Kidney capillary endothelial cell (primary cell): Measurements from ENCODE around the gene PALM3.
A peak's percentile ranks its signal among the peaks of the same experiment; 100 is the strongest.
"Not testable (repeated sequence)": the region's sequence is repeated elsewhere in the genome, so short reads cannot be mapped to it uniquely, and the experiment has no call there.

Experiments
- DNase-seq: peaks from one replicate; pipeline ENCODE4 v3.0.0-alpha.2; 2018; ENCODE audit warnings: low spot score

Gene PALM3

DNA sequence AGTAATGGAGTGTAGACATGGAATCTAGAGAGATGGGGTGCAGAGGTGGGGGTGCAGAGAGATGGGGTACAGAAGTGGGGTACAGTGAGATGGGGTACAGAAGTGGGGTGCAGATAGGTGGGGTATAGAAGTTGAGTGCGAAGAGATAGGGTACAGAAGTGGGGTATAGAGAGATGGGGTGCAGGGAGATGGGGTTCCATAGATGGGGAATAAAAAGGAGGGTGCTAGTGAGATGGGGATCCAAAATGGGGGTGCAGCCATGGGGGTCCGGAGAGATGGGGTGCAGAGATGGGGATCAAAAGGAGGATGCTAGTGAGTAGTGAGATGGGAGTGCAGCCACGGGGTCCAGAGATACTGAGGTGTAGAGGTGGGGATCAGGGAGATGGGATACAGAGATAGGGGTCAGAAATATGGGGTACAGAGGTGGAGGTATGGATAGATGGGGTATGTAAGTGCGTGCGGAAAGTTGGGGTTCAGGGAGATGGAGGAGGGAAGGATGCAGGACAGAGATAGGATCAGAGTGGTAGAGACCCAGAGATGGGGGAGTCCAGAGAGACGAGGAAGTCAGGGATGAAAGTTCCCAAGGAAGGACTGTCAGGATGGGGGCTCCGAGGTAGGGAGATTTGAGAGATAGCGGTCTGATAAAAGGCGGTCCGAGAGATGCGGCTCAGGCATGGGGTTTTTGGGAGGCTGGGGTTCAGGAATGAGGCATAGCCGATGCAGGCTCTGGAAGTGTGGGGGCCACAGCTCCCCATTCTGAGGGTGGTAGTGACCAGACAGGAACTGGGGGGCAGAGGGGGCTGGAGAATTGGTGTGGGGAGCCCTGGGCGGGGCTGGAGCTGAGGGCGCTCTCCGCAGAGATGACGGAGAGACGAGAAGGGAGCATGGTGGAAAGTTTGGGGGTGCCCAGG, 3.4 kb downstream of the PALM3 start:
- no peak for DNase-seq

DNA sequence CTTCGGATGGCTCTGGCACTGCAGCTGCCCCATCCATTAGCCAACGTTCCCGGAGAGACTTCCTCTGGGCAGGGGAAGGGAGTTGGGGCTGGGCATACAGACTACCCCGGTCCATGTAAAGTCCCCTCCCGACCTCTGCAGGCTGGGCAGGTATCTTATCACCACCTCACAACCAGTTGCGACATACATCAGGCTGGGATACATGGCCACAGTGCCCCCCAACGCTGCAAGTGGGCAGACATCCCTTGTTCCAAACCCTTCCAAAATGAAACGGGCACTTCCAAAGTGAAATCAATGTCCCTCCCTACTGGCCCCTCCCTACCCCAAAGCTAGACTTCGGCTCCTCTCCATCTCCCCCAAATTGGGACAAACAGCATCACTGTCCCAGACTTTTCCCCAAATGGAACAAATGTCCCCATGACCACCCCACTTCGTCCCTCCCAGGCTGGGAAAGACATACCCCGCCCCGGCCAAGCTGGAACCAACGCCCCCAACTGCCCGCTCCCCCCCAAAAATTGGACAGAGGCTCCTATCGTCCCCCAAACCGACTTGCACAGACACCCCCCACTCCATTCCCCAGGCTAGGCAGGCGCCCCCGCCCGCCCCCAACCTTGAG, 5.0 kb downstream of the PALM3 start:
- no peak for DNase-seq

DNA sequence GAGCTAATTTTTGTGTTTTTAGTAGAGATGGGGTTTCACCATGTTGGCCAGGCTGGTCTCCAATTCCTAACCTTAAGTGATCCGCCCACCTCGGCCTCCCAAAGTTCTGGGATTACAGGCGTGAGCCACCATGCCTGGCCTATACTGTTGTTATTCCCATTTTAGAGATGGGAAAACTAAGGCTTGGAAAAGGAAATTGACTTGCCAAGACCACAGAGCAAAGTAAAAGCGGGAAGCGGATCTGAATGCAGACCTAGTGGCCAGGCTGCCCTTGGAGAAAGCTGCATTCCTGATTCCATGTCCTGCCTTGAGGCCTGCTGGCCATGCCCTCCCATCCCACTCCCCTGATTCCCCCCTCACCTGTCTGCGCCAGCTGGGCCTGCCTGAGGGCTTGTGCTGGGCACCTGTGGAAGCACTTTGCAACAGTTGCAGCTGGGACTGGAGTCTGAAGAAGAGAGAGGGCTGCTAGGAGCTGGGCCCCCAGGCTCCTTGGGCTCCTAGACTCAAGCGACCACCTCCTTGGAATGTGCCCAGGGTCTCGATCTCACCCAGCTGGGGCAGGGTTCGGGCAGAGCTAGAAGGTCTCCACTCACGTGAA, 5.7 kb downstream of the PALM3 start:
- DNase-seq: no peak

DNA sequence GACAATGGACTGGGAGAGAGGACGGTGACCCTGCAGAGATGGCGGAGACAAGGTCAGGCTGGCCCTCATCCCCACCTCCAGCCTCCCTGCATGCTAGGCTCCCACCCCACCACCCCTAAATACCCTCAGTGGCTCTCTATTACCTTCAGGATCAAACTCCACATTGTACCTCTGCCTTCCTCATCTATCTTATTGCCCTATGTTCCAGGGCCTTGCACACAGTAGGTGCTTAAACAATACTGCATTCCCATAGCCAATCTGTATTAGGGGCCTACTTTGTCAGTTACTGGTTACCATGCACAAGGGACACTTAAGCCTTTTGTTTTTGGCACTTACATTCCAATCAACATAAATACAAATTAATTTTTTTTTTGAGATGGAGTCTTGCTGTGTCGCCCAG, 6.5 kb downstream of the PALM3 start:
- DNase-seq: no peak

DNA sequence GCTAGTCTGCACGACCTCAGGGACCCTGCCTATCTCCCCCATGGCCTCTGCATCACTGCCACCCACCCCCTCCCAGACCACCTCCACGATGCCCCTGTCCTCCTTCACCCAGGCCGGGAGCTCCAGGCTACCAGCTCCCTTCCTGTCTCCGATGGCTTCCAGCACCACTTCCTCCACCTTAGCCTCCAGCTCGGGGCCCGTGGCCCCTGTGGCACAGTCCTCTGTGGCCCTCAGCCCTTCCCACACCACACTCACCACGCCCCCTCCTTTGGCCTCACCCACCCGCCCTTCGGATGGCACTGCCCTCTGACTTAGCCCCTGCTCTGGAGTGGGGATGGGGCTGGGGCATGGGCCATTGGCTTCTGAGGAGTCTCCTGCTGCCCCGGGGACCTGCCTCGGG, 7.2 kb downstream of the PALM3 start:
- DNase-seq: no peak

DNA sequence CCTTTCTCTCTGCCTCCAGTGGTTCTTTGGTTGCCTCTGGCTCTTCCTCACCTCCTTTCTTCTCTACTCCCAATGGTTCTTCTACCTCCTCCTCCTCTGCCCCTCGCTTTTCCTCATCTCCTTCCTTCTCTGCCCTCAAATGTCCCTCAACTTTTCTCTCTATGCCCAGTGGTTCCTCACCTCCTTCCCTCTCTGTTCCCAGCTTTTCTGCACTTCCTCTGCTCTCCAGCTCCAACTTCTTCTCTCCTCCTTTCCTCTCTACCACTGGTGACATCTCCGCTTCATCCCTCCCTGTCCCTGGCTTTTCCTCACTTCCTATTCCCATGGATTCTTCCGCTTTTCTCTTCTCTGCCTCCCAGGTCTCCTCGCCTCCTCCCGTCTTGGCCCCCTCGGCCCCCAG, 7.8 kb downstream of the PALM3 start:
- no peak for DNase-seq

DNA sequence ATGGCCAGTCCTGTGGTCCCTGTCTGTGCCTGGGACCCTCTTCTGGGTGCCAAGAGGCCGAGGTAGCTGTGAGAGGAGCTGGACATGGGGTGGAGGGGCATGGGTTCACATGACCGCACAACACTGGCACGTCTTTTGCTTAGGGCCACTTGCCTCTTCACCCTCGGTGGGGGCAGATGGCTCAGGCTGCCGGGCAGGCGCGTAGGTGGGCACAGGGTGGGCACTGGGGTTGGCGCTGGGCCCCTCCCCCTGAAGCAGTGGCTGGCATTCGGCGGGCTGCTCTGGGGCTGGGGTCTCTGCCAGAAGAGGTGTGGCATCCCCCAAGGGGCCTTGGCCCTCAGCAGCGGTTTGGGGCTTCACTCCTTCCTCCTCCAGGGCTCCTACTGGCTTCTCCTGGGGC, 8.4 kb downstream of the PALM3 start:
- DNase-seq: no peak

DNA sequence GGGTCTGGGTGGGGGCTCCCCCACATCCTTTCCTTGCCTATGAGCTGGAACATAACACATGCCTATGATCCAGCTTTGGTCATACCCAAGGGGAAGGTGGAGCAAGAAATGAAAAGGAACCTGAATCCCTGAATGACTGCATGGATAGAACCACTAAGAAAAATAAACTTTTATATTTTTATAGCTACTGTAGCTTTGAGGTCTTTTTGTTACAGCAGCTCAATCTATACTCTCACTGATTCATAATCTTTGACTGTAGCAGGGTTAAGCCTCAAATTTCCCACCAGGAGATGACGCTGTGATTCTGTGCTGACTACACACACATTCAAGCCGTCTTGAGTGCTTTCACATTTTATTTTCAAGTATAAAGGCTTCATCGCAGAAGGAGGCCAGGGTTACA, 8.8 kb downstream of the PALM3 start:
- no peak for DNase-seq

DNA sequence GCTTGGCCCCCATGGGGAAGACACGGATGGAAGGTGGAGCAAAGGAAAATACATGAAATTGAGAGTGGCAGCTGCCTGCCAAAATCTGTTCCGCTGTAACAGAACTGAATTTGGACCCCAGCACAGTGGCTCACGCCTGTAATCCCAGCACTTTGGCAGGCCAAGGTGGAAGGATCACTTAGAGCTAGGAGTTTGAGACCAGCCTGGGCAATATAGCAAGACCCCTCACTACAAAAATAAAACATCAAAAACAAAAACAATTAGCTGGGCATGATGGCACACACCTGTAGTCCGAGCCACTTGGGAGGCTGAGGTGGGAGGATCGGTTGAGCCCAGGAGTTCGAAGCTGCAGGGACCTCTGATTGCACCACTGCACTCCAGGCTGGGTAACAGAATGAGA, 9.4 kb downstream of the PALM3 start:
- DNase-seq: no peak

DNA sequence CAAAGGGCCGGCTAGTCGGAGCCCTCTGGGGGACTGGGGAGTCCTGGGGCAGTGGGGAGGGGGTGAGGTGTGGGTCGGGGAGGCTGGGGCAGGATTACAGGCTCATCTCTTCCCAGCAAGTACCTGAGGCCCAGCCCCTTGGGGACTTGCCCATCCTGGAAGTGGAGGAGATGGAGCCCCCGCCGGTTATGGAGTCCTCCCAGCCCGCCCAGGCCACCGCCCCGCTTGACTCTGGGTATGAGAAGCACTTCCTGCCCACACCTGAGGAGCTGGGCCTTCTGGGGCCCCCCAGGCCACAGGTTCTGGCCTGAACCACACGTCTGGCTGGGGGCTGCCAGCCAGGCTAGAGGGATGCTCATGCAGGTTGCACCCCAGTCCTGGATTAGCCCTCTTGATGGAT, 9.9 kb downstream of the PALM3 start:
- DNase-seq: no peak

DNA sequence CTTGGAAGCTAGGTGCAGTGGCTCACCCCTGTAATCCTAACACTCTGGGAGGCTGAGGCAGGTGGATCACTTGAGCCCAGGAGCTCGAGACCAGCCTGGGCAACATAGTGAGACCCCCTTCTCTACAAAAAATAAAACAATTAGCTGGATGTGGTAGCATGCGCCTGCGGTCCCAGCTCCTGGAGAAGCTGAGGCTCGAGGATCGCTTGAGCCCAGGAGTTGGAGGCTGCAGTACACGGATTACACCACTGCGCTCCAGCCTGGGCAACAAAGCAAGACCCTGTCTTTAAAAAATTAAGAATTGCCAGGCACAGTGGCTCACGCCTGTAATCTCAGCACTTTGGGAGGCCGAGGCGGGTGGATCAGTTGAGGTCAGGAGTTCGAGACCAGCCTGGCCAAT, 10.9 kb downstream of the PALM3 start:
- not testable (repeated sequence) for DNase-seq

DNA sequence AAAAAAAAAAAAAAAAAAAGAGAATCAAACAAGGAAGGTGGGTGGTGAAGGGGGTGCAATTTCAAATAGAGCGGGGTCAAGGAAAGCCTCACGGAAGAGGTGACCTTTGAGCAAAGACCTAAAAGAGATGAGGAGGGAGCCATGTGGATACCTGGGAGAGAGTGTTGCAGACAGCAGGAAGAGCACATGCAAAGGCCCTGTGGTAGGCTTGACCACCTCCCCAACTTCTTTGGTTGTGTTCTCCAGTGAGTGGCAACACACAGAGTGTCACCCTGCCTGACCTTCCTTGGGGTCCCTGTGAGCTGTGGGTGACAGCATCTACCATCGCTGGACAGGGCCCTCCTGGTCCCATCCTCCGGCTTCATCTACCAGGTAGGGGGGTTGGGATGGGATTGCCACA, 11.4 kb downstream of the PALM3 start:
- no peak for DNase-seq

DNA sequence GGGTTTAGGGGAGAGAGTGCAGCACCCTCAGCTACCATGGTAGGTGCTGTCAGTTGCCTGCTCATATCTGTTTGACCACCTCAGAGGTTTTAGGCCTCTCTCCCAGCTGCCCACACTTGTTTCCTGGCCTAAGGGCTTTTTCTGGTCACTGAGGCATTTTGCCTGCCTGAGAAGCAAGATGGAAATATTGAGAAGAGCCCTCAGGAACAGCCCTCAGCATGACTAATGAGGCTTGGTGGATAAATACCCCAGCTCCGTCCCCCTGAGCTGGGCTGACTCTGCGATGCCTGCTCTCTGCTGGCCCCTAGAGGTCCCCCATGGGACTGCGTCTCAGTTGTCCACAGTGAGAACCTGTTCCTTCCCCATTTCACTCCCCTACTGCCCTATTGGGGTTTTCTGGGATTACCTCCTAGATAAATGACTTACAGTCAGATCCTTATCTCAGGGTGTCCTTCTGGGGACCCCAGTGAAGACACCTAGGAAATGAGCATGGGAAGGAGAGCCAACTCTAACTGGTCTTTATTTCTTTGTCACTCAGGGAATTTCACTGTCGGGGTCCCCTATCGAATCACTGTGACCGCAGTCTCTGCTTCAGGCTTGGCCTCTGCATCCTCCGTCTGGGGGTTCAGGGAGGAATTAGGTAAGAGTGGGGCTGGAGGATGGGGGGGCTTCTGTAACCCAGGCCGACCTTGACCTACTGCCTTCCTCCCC, 13.3 kb downstream of the PALM3 start:
- DNase-seq: no peak

DNA sequence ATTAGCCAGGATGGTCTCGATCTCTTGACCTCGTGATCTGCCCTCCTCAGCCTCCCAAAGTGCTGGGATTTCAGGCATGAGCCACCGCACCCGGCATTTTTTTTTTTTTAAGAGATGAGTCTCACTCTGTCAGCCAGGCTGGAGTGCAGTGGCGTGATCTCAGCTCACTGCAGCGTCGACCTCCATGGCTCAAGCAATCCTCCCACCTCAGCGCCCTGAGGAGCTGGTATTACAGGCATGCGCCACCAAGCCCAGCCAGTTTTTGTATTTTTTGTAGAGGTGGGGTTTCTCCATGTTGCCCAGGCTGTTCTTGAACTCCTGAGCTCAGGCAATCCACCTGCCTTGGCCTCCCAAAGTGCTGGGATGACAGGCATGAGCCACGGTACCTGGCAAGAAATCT, 14.0 kb downstream of the PALM3 start:
- DNase-seq: not testable (repeated sequence)

DNA sequence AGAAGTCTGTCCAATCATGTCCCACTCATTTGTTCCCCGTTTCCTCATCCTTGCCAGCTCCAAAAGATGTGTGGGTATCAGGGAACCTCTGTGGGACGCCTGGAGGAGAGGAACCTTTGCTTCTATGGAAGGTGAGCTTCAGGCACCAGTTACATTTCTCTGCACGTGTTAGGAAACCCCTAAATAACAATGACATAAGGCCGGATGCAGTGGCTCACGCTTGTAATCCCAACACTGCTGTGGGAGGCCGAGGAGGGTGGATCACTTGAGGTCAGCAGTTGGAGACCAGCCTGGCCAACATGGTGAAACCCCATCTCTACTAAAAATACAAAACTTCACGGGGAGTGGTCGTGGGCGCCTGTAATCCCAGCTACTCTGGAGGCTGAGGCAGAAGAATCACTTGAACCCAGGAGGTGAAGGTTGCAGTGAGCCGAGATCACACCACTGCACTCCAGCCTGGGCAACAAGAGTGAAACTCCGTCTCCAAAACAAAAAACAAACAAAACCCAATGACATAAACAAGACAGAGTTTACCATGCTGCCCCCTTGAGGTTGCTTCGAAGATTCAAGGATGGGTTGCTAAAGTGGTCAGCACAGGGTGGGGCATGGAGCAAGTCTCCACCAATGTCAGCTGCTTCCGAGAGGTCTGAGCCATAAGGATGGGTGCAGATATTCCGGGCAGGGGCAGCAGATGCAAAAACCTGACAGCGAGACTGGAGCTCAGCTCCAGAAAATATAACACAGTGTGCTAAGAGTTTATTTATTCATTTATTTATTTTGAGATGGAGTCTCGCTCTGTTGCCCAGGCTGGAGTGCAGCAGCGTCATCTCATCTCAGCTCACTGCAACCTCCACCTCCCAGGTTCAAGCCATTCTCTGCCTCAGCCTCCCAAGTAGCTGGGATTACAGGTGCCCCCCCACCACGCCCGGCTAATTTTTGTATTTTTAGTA, 18.9 kb downstream of the PALM3 start:
- peak; percentile 66 for DNase-seq

DNA sequence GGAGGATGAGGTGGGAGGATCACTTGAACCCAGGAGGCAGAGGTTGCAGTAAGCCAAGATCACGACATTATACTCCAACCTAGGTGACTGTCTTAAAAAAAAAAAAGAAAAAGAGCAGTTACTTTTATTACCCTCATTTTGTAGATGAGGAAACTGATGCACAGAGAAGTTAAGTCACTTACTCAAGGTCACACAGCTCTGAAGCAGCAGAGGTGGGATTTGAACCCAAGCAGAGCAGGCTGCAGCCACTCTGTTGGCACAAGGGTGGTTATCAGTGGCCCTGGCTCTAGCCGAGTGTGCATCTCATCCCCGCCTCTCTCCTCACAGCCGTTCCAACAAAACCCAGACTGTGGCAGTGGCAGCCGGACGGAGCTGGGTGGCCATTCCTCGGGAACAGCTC, 22.7 kb downstream of the PALM3 start:
- DNase-seq: no peak

DNA sequence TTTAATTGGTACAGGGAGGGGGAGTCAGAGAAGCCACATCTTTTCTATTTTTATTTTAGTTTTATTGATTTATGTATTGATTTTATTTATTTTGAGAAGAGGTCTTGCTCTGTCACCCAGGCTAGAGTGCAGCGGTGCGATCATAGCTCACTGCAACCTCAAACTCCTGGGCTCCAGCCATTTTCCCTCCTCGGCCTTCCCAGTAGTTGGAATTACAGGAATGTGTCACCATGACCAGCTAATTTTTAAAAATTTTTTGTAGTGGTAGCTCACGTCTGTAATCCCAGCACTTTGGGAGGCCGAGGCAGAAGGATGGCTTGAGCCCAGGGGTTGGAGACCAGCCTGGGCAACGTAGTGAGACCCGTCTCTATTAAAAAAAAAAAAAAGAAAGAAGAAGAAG, 26.2 kb downstream of the PALM3 start:
- DNase-seq: no peak

DNA sequence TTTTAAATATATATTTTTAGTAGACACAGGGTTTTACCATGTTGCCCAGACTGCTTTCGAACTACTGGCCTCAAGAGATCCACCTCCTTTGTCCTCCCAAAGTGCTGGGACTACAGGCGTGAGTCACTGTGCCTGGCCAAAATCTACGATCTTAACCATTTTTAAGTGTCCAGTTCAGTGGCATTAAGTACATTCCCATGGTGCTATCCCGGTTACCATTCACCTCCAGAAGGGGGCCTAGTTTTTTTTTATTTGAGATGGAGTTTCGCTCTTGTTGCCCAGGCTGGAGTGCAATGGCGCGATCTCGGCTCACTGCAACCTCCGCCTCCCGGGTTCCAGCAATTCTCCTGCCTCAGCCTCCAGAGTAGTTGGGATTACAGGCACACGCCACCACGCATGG, 26.7 kb downstream of the PALM3 start:
- not testable (repeated sequence) for DNase-seq

DNA sequence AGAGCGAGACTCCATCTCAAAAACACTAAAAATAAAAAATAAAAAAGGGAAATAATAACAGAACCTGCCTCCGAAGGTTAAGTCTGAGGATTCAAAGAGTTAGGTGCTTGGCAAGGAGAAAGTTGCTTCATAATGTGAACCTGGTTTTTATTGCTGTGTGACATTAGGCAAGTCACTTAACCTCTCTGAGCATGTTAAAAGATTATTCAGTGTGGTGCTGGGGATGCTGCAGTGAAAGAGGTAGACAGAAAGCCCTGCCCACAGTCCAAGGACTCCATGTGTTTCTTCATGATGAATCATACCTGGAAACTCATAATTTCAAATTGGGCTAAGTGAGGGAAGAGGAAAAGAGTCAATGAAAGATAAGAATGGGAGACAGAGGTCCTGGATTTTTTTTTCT, 27.9 kb downstream of the PALM3 start:
- DNase-seq: no peak

DNA sequence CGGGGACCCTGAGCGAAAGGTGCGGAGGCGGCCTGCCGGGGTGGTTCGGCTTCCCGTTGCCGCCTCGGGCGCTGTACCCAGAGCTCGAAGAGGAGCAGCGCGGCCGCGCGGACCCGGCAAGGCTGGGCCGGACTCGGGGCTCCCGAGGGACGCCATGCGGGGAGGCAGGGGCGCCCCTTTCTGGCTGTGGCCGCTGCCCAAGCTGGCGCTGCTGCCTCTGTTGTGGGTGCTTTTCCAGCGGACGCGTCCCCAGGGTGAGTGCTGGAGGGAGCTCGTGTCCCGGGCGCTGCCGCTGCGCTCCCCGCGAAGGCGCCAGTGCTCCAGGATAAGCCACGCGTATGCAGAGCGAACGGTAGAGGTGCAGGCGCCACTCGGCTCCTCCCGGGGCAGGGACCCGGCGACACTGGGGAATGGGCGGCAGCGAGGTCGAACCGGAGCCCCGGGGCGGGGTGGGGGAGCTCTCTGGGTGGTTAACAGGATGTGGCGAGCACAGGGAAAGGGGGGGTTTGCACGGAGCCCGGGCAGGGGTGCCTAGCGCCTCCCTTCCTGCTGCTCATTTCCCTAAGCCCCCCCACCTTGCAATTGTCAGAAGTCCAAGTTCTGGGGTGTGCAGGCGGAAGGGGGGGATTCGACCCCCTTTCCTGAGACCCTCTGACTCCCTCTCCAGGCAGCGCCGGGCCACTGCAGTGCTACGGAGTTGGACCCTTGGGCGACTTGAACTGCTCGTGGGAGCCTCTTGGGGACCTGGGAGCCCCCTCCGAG, 30.0 kb downstream of the PALM3 start, which contains the start of gene IL27RA:
Gene IL27RA (plus strand): TSS at position 44 of the 762 bp plus-strand sequence. CDS start 111 bp downstream, at position 155.
- DNase-seq: peak; percentile 34
